Jurkat, Clone E6-1 (cell line): ENCODE measurements around the gene RAC3.
"Not testable (repeated sequence)": the region's sequence is repeated elsewhere in the genome, so short reads cannot be mapped to it uniquely, and the experiment has no call there.

Experiments
- DNase-seq: peaks from one replicate; pipeline ENCODE4 v3.0.0-alpha.2; 2011; ENCODE audit warnings: low read depth, low spot score
- H3K4me3 ChIP-seq: 2 replicates; pipeline ENCODE4 v1.5.1; 2011; ENCODE audit warnings: mild to moderate bottlenecking, low read length, control low read depth, moderate library complexity

RAC3 gene

DNA sequence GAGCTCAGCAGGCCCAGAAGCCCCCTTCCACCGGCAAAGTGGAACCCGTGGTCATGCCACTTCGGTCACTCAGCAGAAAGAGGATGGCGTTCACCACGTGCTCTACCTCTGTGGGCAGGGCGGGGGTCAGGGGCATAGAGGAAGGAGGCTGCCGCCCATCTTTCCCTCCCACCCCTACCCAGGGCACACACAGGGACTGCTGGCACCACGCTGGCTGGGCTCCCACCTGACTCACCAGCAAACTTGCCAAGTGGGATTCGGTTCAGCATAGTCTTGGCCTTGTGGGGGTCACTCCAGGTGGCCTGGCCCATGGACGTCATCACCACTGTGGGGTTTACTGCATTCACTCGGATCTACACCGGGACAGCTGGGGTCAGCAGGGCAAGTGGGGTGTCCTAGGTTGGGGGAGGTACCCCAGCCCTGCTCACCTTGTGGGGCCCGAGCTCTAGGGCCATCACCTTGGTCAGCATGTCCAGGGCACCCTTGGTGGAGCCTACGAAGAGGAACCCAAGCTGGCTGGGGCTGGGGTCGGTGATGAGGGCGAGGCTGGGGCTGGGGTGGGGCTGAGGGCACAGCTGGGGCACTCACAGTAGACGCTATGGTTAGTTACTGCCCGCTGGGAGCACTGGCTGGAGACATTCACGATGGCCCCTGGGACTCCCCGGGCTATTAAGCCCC, 4.6 kb downstream of the RAC3 start:
- peak overlapping the region; percentile 75; the same call in 1 of the 2 replicates for H3K4me3 ChIP-seq
- no peak for DNase-seq

DNA sequence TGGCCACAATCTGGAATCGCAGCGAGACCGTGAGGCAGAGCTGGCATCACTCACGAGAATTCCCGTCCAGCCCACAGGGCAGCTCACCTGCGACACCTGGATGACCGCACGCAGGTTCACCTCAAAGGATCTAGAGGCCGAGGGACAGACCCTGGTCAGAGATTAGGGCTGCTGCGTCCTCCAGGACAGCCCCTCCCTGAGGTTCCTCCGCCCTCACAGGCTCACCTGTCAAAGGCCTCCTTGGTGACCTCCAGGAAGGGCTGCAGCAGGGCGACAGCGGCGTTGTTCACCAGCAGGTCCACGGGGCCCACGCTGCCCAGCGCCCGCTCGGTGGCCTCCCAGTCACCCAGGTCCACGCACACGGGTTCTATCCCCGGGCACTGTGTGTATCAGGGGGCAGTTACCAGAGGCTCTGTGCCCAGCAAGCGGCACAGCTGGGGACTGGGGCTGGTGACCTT, 5.2 kb downstream of the RAC3 start:
- peak overlapping the region; percentile 75 for H3K4me3 ChIP-seq
- no peak for DNase-seq

DNA sequence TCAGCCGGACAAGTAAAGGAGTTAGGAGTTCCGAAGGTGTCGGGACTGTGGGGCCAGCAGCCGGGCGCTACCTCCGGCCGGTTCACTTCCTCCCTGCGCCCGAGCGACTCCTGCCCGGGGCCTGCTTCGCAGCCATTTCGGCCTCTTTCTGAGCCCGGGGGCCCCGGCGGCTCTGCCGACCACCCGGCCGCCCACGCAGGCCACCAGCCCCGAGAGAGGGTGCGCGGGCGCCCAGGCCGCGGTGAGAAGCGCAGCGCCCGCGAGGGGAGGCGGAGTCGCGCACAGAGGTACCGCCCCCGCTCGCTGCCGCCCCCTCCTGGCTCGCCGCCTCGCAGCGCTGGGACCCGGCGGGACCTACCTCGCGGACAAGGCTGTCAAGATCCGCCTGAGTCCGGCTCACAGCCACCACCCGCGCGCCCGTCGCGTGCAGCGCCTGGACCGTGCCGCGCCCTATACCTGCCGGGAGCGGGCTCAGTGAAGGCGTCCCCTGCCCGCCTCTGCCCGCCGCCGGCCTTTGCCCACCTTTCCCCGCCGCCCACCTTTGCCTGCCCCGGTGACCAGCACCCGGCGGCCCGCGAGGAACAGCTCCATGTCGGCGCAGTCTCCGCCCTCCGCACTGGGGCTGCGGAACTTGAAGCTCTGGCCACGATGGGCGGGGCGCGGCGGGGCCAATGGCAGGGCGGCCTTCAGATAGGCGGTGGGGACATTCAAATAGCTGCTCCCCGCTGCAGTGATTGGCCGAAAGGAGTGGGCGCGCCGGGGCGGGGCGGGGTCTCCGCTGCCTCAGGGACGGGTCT, 5.8 kb downstream of the RAC3 start, which contains the start of gene DCXR:
Gene DCXR, minus strand, starts transcription at position 606 of the 797 bp plus-strand sequence. Its CDS starts 15 bp downstream, at position 591.
- peak; percentile 91 for DNase-seq

DNA sequence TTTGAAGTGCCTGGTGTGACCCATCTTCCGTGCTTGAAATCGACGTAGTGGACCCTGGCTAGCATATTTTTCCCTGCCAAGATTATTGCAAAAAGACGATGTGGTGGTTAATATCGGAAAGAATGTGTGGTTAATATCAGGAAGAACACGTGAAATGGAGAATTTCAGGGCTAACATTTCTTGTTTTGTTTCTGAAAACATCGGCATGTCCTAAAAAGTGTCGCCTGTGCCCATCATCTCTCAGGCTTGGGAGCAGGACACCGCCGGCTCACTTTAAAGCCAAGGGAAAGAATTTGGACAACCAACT, 6.4 kb downstream of the RAC3 start:
- peak overlapping the region; percentile 75 for H3K4me3 ChIP-seq

More for the DNA sequence above, 5.8 kb downstream of the RAC3 start, which contains the start of gene DCXR:
- H3K4me3 ChIP-seq: peak within 1 kb of the TSS; percentile 75

DNA sequence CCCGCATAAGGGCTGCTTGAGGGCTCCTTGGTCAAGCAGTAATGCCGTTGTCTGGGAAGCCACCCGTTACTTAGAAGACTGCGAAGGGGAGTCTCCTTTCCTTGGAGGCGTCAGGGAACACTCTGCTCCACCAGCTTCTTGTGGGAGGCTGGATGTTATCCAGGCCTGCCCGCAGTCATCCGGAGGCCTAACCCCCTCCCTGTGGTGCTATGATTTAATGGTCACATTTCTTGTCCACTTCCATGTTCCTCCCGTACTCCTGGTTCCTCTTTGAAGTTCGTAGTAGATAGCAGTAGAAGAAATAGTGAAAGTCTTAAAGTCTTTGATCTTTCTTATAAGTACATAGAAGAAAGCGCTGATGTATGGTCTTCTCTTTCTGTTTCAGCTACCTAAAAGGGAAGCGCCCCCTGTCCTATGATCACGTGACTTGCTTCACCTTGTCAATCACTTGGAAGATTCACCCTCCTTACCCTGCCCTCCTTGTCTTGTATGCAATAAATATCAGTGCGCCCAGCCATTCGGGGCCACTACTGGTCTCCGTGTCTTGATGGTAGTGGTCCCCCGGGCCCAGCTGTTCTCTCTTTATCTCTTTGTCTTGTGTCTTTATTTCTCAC, 7.4 kb downstream of the RAC3 start:
- peak; percentile 56 for DNase-seq
- H3K4me3 ChIP-seq: not testable (repeated sequence)

More for the DNA sequence above, 6.4 kb downstream of the RAC3 start:
- no peak for DNase-seq

DNA sequence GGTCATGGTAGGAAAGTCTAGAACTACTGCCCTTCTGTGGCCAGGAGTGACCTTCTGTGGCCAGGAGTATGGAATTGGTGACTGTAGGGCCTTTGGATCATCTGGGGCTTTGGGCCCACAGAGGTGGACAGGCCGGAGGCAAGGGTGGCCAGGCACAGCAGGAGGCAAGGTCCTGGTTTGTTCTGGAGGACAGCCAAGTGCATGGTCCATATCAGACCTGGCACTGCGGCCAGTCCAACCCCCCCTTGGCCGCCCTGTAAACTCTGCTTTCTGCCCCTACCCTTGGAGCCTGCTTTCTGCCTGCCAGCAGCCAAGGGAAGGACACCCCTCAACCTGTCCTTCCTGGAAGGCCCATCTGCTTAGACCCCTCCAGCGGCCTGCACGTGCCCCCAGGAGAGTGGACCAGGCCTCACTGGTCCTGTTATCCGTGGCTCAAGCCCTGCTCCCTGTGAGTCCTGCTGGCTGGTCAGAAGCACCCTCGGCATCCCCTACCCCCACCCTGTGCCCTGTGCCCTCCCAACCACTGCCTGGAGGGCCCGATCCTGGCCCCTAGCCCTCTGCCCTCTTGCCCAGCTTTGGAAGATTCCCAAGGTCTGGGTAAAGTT, 8.3 kb downstream of the RAC3 start:
- no peak for DNase-seq
- no peak overlapping the region for H3K4me3 ChIP-seq

DNA sequence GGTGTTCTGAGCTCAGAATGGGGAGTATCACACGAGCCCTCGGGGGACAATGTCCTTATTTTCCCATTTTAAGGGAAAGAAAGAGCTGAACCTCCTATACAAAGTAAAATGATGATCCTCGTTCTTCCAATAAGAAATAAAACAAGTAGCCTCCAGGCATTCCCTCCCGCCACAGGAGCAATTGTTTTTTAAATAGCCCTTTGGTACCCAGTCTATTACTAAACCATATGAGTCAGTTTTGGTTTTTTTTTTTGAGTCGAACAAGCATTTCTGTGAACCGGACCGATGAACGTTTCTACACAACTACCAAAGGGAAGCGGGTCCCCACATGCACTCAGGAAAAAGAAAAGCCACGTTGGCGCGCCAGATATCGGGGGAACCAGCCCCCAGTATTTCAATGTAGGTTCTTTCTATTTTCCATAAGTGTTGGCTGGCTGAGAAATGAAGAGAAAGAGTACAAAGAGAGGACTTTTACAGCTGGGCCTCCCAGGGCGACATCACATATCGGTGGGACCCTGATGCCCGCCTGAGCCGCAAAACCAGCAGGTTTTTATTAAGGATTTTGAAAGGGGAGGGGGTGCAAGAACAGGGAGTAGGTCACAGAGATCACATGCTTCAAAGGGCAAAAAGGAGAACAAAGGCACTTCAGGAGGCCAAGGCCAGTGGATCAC, 9.8 kb downstream of the RAC3 start:
- DNase-seq: no peak

DNA sequence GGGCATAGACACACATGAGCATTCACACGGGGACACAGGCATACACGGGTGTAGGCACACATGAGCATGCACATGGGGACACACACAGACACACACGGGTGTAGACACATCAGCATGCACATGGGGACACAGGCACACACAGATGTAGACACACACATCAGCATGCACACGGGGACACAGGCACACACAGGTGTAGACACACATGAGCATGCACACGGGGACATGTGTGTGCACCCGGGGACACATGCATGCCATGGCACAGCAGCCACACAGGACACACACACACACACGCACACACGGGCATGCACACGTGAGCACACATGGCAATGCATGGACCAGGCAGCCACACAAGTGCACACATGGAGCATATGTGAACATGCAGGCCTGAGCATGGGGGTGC, 11.2 kb downstream of the RAC3 start:
- H3K4me3 ChIP-seq: no peak overlapping the region
- no peak for DNase-seq

More for the DNA sequence above, 9.8 kb downstream of the RAC3 start:
- no peak overlapping the region for H3K4me3 ChIP-seq

DNA sequence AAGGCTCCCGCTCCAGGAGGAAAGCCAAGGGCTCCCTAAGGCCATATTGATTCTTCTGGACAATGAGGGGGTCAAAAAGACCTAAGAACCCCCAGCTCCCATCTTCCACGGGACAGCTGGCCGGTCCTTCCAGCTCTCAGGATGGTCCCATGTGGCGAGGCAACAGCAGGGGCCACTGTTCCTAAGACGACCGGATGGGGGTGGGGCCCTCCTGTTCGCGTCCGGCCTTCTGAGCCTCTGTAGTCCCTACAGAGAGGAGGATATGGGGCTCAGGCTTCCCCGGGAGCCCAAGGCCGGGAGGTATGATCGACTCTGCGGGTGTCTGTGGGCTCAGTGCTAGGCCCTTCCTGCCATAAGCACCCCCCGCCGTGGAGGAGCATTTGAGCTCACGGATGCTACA, 12.0 kb downstream of the RAC3 start:
- no peak for DNase-seq
- H3K4me3 ChIP-seq: no peak overlapping the region

DNA sequence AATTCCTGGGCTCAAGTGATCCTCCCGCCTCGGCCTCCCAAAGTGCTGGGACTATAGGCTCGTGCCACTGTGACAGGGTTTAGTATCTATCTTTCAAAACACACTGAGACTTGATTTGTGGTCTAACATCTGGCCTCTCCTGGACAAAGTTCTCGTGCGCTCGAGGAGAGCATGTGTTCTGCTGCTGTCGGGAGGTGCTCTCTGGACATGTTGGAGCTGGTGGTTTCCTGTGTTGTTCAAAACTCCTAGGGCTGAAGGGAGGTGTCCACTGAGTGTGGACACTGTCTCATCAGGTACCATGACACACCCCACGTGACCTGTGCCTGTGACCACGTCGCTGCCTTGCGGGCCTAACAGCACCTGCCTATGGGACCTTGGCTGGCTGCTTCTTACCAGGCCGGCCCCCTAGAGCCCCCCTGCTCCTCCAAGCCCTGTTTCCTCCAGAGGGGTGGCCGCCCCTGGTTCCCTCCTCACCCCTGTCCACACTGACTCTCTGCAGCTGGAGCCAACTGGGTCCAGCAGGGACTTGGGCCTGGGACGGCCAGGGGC, 14.5 kb downstream of the RAC3 start:
- H3K4me3 ChIP-seq: no peak overlapping the region
- no peak for DNase-seq

DNA sequence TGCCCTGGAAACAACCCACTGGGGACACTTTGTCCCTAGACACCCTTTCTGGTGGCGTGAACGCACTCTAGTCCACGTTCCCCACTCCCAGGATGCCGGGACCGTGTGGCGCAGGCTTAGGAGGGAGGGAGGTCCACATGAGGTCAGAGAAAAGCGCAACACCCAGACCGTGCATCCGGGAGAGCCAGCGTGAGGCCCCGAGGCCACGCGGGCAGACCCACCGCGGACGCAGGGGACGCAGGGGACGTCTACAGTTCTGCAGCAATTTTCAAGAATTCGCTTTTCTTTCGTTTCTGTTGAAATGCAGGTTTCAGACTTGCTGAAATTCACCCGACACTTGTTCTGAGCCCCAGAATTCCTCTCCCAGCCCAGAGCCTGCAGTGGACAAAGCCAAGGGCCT, 15.4 kb downstream of the RAC3 start:
- no peak overlapping the region for H3K4me3 ChIP-seq
- DNase-seq: no peak

DNA sequence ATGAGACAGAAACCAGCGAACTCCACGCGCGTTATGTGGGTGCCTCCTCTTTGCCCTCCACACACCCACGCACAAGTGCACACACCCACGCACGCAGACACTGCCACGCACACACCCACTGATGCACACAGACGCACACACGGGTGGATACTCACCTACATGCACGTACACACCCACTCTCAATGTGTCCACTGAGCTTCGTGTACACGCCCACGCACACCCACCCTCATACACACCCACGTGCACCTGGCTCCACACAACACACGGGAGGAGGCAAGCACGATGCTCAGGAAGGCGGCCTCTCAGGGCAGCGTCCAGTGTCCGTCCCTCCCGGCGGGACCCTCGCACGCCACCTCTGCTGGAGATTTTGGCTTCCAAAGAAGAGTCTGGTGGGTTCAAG, 15.9 kb downstream of the RAC3 start:
- no peak for DNase-seq
- no peak overlapping the region for H3K4me3 ChIP-seq

DNA sequence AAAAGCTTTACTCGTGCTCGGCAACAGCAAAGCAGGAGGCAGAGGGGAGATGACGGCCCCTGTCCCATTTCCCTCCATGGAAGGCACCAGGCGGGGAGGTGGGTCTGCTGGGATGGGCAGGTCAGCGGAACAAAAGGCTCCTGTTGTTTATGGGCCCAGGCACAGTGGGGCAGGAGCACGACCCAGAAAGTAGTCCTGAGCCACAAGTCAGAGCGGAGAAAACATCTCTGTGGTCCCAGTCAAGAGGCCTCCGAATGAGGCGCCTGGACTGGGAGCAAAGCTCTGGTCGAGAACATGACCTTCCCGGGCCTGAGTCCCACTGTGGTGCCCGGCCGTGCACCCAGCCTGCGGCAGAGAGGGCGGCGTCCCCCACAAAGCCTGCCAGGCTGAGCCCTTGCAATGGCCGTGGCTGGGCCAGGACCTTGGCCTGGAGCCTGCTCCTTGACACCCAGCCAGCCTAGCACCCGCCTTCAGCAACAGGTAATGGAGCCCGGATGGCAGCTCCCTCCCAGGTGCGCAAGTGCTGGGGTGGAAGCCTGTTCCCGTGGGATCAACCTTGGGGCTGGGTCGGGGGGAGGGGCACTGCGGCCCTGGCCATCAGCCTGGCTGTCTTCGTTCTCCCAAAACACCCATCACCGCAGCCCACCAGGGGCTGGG, 16.6 kb downstream of the RAC3 start:
- H3K4me3 ChIP-seq: no peak overlapping the region
- no peak for DNase-seq

DNA sequence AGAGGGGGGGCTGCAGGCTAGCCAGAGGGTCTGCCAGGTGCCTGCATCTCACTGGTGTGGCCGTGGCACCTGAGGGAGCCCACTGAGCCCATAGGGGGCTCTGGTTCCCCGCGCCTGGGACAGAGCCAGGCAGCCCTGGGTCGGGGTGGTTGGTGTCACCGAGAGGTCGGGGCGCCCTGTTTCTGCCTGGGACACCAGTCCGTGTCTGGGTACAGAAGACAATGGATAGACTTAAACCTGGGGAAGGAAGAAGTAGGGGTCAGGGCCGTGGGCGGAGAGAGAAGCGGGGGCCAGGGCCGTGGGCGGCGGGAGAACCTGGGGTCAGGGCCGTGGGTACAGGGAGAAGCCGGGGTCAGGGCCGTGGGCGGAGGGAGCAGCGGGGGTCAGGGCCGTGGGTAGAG, 17.1 kb downstream of the RAC3 start:
- DNase-seq: no peak
- no peak overlapping the region for H3K4me3 ChIP-seq

DNA sequence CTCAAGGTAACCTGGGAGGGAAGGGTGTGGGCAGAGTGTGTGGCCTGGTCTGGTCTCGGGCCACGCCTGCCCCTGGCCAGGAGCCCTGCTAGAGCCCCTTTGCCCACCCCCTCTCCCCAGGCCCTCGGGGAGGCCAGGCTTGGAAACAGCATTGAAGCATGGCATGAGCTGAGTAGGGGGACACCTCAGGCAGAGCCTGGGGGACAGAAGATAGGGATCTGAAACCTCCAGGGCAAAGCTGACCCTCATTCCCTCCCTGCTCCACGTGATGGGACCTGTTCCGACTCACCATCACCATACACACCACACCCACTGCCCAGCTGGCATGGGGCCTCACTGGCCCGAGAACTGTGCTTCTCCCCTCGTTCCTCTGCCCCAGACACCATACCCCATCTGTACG, 17.6 kb downstream of the RAC3 start:
- DNase-seq: no peak
- H3K4me3 ChIP-seq: no peak overlapping the region

DNA sequence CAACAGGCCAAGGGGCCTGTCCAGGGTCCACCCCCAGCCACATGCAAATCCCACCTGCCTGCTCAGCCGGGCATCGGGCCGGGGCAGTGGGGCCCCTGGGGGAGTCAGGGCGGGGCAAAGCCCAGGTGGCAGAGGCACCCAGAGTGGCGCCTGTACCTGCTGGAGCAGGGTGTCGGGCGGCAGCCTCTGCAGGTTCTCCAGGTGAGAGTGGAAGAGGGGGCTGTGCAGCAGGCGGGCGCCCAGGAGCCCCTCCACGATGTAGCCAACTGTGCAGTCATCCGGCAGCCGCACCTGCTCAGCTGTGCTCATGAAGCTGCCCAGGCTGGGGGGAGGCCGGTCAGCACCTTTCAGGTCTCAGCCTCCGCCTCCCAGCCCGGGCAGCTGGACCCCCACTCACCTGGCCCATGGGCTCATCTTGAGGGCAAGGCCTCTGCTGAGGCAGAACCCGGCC, 18.1 kb downstream of the RAC3 start:
- H3K4me3 ChIP-seq: no peak overlapping the region
- DNase-seq: no peak

DNA sequence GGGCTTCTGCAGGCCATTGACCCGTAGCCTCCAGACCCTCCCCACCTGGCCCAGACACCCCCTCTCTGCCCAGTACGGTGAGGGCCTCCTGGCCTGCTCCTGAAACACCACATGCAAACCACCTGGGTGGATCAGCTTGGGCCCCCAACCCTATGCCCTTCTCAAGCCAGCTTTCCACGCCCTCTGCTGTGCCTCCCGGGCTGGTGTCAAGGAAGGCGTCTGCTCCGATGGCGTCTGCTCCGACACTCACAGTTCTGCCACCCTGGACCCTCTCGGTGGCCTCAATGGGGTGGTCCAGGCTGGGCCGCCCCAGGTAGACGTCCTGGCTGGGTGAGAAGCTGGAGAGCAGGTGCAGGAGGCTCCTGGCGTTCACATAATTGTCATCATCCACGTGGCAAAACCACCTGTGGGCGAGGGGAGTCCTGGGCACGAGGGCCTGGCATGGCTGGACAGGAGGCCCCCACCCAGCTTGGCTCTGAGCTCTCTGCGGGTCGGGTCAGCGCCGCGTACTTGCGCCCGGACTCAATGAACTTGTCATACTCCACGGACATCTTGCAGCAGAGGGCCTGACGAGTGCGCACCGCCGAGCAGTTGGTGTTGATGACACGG, 18.8 kb downstream of the RAC3 start:
- DNase-seq: no peak
- H3K4me3 ChIP-seq: peak overlapping the region; percentile 55
